Measurements from ENCODE around the gene HOXD4.

Gene HOXD4

GRCh38 chr2:176151442-176152287 lies at the start of gene HOXD4:
HOXD4 (plus strand) TSS chr2:176151550; CDS start chr2:176151634, 84 bp downstream.
- no peak for DNase-seq (ENCODE audit: low spot score)

DNA sequence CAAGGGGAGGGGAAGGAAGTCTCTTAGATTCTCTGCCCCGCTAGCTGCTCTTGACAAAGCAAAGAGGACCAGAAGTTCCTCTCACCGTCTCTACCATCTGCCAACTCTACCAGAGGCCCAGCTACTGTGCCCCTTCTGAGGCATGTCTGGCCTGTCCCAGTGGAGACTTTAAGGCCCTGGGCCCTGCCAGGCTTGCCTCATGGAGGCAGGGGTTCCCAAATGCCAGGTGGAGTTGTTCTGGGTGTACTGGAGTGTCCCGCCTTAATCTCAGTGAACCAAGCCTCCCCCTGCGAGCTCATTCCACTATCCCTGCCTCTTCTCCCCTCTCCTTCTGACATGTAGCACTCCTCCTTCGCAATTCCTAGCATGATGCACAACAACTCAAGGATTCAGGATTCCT lies 49.5 kb upstream of the HOXD4 start:
- no peak for DNase-seq (ENCODE audit: low spot score)

DNA sequence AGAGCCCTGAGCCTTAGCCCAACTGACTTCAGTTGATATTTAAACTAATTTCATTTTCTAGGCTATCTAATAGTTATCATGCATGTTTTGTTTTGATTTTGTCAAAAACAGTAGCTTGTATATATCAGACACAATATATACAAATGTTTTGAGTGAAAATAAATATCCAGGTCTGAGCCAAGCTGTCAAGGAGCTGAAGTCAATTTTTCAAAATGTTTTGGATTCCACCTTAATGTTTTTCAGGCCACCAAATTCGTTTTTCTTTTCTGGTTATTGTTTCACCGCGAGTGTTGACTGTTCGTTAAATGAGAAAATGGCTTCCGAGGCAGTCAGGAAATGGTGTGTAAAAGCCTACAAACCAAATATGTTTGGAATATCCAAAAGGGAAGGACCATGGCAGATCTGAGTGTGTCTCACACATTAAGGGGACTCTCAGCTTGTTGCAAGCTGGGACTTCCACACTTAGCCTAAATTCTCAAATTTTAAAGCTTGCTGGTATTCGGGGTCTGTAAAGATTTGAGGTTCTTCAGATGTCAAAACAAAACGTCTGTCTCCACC lies 49.0 kb upstream of the HOXD4 start:
- no peak for DNase-seq (ENCODE audit: low spot score)

- no peak for DNase-seq (ENCODE audit: low spot score)
These were observed 48.2 kb upstream of the HOXD4 start for GRCh38 chr2:176103194-176103593.

GRCh38 chr2:176103742-176104315 lies 47.5 kb upstream of the HOXD4 start:
- DNase-seq (ENCODE audit: low spot score): no peak

DNA sequence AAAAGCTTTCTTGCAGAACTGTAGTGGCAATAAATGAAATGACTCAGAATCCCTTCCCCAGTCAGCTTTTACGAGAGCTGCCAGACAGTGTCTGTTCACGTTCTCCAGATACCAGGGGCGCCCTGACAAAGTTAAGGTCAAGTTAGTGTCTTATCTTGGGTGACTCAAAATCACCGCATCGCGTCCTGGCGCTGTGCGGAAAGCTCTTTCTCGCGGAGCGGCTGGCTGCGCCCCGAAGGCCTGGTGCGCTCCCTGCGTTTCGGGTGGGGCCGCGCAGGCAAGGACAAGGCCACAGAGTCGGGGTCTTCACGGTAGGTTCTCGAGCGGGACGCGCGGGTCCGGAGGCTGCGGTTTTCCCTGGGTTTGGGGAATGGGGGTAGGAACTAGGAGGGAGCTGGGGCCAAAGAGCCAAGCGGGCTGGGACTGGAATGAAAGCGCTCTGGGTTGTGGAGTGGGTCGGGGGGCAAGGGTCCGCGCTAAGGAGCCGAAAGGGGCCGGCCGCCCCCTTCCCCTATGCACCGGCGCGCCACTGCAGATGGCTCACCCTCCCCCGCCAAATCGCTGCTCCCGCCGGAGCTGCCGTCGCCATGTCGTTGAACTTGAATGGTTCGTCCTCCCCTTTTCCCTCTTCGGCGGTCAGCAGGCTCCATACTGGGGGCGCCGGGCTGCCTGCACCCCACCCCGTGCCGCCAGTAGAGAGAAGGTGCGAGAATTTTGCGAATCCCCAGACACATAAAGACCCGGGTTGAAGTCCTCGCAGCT lies 46.9 kb upstream of the HOXD4 start:
- no peak for DNase-seq (ENCODE audit: low spot score)

GRCh38 chr2:176105078-176105729 lies 46.1 kb upstream of the HOXD4 start:
- DNase-seq (ENCODE audit: low spot score): no peak

GRCh38 chr2:176105730-176106580 lies 45.4 kb upstream of the HOXD4 start:
- DNase-seq (ENCODE audit: low spot score): no peak

GRCh38 chr2:176106581-176107539 lies 44.5 kb upstream of the HOXD4 start, which contains the start of gene HOXD11:
HOXD11 (plus strand) TSS chr2:176107280; CDS start chr2:176107356, 76 bp downstream.
- DNase-seq (ENCODE audit: low spot score): peak; percentile 91

DNA sequence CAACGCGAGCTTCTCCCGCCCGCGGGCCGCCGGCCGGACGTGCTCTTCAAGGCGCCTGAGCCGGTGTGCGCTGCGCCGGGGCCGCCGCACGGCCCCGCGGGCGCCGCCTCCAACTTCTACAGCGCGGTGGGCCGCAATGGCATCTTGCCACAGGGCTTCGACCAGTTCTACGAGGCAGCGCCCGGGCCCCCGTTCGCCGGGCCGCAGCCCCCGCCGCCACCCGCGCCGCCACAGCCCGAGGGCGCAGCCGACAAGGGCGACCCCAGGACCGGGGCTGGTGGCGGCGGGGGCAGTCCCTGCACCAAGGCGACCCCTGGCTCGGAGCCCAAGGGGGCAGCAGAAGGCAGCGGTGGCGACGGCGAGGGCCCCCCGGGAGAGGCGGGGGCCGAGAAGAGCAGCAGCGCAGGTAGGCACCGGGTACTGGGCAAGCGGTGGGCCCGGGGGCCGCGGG lies 43.6 kb upstream of the HOXD4 start:
- DNase-seq (ENCODE audit: low spot score): no peak

DNA sequence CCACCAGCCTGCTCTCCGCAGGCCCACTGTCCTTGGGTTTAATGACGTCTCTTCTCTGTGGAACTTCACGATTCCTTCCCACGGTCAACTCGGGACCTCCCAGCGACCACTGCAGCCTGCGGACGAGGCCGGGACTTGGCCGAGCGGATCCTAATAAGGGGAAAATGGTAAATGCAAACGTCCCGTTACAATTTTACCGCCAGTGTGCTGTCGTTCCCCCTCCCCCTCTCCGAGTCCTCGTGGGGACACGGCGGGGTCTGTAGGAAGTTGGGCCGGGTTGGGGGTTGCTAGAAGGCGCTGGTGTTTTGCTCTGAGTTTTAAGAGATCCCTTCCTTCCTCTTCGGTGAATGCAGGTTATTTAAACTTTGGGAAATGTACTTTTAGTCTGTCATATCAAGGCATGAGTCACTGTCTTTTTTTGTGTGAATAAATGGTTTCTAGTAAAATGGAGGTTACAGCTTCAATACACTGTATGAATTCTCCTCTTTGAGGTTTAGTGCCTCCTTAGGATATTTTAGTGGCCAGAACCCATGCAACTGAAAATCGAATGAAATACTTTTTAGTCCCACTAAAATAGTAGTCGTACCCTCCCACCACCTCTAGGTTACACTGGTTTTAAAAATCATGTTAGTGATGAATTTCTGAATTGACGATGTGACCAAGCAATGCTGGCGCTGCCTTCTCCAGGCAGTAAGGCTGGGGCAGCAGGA lies 42.0 kb upstream of the HOXD4 start:
- no peak for DNase-seq (ENCODE audit: low spot score)

GRCh38 chr2:176109946-176110345 lies 41.4 kb upstream of the HOXD4 start:
- DNase-seq (ENCODE audit: low spot score): no peak

- DNase-seq (ENCODE audit: low spot score): no peak
These were observed 40.7 kb upstream of the HOXD4 start for GRCh38 chr2:176110415-176111308.

GRCh38 chr2:176111309-176111663 lies 40.1 kb upstream of the HOXD4 start:
- DNase-seq (ENCODE audit: low spot score): peak; percentile 95

DNA sequence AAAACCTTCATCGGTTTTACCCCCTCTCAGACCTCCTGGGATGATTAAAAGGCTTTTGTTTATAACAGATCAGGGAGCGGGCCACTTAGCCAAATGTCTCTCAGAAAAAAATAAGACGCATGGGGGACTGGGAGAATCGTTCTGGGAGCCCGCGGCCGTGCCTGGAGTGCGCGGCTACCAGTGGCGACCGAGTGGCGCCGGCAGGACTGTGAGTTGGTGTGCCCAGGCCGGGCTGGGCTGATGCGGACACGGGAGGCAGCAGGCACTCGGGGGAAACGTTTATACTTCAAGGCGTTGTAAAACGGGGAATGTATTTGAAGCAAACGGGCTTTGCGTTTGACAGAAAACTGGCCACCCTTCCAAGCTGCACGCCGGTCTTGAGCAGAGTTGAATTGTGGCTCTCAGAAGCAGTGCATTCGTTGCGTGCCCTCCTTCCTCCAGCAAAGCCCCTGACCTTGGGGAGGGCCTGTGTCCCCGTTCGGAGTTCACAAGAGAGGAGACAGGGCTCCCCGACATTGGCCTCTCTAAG lies 39.4 kb upstream of the HOXD4 start:
- DNase-seq (ENCODE audit: low spot score): no peak

GRCh38 chr2:176112375-176113302 lies 38.7 kb upstream of the HOXD4 start:
- DNase-seq (ENCODE audit: low spot score): no peak
